GM11168 (cell line): ENCODE measurements around the gene WSB1.
"Not testable (repeated sequence)": the region's sequence is repeated elsewhere in the genome, so short reads cannot be mapped to it uniquely, and the experiment has no call there.

Source experiments
- in situ Hi-C: fragments of 300-500 bp; cut with MboI; formaldehyde crosslinking; loops from one replicate; pipeline ENCODE4 v1.12.0; 2022; ENCODE audit warnings: low sequenced_read_pairs; ENCODE audit not compliant: unreplicated experiment

Gene WSB1

GRCh38 chr17:27293898-27294688, at the start of gene WSB1:
TSS of gene WSB1 (plus strand) at chr17:27294114. CDS start at chr17:27294396, 282 bp downstream.
- in situ Hi-C loops, result no loop called here

GRCh38 chr17:27244491-27245223, 49.3 kb upstream of the WSB1 start:
- in situ Hi-C loops, result loop anchor here (5.0 to 10.0 kb wide), 2 partner anchors 100 to 353 kb away; no protein-coding TSS in a partner anchor

- in situ Hi-C loops, result loop anchor here (5.0 to 10.0 kb wide), 2 partner anchors 100 to 352 kb away; no protein-coding TSS in a partner anchor
Observed at GRCh38 chr17:27245230-27245696, 48.7 kb upstream of the WSB1 start.

GRCh38 chr17:27246537-27246936, 47.4 kb upstream of the WSB1 start:
- in situ Hi-C loops, result loop anchor here (5.0 to 10.0 kb wide), 2 partner anchors 98 to 351 kb away; no protein-coding TSS in a partner anchor

- in situ Hi-C loops, result loop anchor here (5.0 to 10.0 kb wide), 2 partner anchors 97 to 350 kb away; no protein-coding TSS in a partner anchor
Observed at GRCh38 chr17:27247071-27247957, 46.6 kb upstream of the WSB1 start.

GRCh38 chr17:27247958-27248342, 46.0 kb upstream of the WSB1 start:
- in situ Hi-C loops, result loop anchor here (5.0 to 10.0 kb wide), 2 partner anchors 97 to 349 kb away; no protein-coding TSS in a partner anchor

- in situ Hi-C loops, result not testable (repeated sequence)
Observed at GRCh38 chr17:27250791-27251190, 43.1 kb upstream of the WSB1 start.

GRCh38 chr17:27254802-27255201, 39.1 kb upstream of the WSB1 start:
- in situ Hi-C loops, result not testable (repeated sequence)

GRCh38 chr17:27256225-27257030, 37.5 kb upstream of the WSB1 start:
- in situ Hi-C loops, result no loop called here

GRCh38 chr17:27257031-27257357, 36.9 kb upstream of the WSB1 start:
- in situ Hi-C loops, result no loop called here

GRCh38 chr17:27259356-27259755, 34.6 kb upstream of the WSB1 start:
- in situ Hi-C loops, result no loop called here

- in situ Hi-C loops, result no loop called here
Observed at GRCh38 chr17:27263386-27263785, 30.5 kb upstream of the WSB1 start.

GRCh38 chr17:27264068-27264812, 29.7 kb upstream of the WSB1 start:
- in situ Hi-C loops, result no loop called here

- in situ Hi-C loops, result no loop called here
Observed at GRCh38 chr17:27265333-27265732, 28.6 kb upstream of the WSB1 start.

- in situ Hi-C loops, result no loop called here
Observed at GRCh38 chr17:27266228-27266627, 27.7 kb upstream of the WSB1 start.

GRCh38 chr17:27268394-27269085, 25.4 kb upstream of the WSB1 start:
- in situ Hi-C loops, result no loop called here

- in situ Hi-C loops, result no loop called here
Observed at GRCh38 chr17:27269201-27269600, 24.7 kb upstream of the WSB1 start.

- in situ Hi-C loops, result no loop called here
Observed at GRCh38 chr17:27269974-27270373, 23.9 kb upstream of the WSB1 start.
